GM23338 (cell line): Measurements from ENCODE around the gene TNS3. TPM values are rescaled to one million over a fixed set of nuclear protein-coding genes. Genes with fewer than 3 reads are reported as not detected.

Experiments used
- CTCF ChIP-seq, 2 experiments: fragments of 200-600 bp in 1 of 2; sonication (generic) in 1 of 2; conservative IDR thresholded peaks; 2 replicates each; pipeline versions ENCODE4 v1.5.1 to v1.6.1; 2016 to 2017; ENCODE audit warnings: antibody characterized with exemption in 2 of 2, low read depth in 2 of 2, mild to moderate bottlenecking in 2 of 2, moderate library complexity in 1 of 2
- NANOG ChIP-seq: IDR thresholded peaks from 2 replicates; pipeline ENCODE4 v1.6.1; 2016; ENCODE audit warnings: antibody characterized with exemption, borderline replicate concordance
- ZNF114 ChIP-seq: fragments of 250-450 bp; sonication (Bioruptor Pico); IDR thresholded peaks from 2 replicates; pipeline ENCODE4 v1.5.0; 2020; ENCODE audit warnings: mild to moderate bottlenecking, moderate library complexity
- polyA plus RNA-seq: library from polyadenylated mRNA; unstranded; fragments of >200 nt; fragmentation: Nextera tagmentation; extraction: Ambion mirVana; gene quantifications from 2 replicates; pipeline ENCODE4 v1.2.1, GENCODE V29; 2016
- total RNA-seq: library from RNA; depleted of rRNA; stranded (reverse); fragments of >200 nt; shearing (Covaris generic); gene quantifications from 2 replicates; pipeline ENCODE4 v1.2.3, GENCODE V29; 2014
- TF ChIP-seq, protein P1 (sequence below): fragments of 250-450 bp; sonication (Bioruptor Pico); IDR thresholded peaks from 2 replicates; pipeline ENCODE4 v1.5.0; 2020; ENCODE audit warnings: mild to moderate bottlenecking, moderate library complexity
- TF ChIP-seq, protein P2 (sequence below): IDR thresholded peaks from 2 replicates; pipeline ENCODE4 v1.6.1; 2016; ENCODE audit warnings: antibody characterized with exemption
- TF ChIP-seq, protein P3 (sequence below): IDR thresholded peaks from one replicate; pipeline ENCODE4 v1.6.1; 2018; ENCODE audit warnings: antibody characterized with exemption; ENCODE audit not compliant: unreplicated experiment

The TNS3 gene
- total and polyA plus RNA-seq, 2 experiments from 2014 or later, result 6.2 to 28.7 TPM

DNA sequence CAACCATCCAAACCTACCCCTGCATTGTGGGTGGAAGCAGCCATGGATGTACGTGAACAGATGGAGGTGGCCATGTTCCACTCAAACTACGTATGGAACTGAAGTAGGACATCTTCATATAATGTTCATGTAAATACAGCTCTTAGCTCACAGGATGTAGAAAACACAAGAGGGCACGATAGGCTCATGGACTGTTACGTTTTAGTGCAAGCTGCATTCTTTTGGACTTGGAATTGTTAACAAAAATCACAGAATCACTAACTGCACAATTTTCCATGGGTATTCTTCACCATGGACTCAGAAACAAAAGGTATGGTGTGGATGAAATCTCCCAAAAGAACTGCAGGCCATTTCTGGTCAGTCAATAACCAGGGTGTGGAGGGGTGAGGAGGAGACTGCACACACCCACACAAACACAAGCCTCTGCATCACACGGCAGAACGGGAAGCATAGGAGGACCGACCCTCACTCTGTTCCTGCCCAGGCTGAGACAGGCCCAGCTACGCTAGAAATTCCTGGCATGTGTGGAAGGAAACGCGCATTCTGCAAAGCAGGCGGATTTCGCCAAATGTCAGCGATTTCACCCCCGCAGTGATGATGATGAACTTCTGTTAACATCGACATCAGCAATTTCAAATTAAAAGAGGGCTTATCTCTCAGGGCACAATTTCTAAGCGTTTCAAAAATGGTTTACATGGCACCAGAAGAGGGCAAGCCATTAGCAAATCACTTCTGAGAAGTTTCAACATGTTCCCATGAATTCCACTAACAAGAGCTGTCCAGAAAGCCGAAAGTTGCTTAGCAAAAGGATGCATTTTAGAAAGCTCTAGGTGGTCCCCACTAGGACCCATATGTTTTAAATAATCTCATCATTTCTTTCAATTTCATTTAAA lies 149.0 kb downstream of the TNS3 start (continued):
- TF ChIP-seq, protein P1, sequence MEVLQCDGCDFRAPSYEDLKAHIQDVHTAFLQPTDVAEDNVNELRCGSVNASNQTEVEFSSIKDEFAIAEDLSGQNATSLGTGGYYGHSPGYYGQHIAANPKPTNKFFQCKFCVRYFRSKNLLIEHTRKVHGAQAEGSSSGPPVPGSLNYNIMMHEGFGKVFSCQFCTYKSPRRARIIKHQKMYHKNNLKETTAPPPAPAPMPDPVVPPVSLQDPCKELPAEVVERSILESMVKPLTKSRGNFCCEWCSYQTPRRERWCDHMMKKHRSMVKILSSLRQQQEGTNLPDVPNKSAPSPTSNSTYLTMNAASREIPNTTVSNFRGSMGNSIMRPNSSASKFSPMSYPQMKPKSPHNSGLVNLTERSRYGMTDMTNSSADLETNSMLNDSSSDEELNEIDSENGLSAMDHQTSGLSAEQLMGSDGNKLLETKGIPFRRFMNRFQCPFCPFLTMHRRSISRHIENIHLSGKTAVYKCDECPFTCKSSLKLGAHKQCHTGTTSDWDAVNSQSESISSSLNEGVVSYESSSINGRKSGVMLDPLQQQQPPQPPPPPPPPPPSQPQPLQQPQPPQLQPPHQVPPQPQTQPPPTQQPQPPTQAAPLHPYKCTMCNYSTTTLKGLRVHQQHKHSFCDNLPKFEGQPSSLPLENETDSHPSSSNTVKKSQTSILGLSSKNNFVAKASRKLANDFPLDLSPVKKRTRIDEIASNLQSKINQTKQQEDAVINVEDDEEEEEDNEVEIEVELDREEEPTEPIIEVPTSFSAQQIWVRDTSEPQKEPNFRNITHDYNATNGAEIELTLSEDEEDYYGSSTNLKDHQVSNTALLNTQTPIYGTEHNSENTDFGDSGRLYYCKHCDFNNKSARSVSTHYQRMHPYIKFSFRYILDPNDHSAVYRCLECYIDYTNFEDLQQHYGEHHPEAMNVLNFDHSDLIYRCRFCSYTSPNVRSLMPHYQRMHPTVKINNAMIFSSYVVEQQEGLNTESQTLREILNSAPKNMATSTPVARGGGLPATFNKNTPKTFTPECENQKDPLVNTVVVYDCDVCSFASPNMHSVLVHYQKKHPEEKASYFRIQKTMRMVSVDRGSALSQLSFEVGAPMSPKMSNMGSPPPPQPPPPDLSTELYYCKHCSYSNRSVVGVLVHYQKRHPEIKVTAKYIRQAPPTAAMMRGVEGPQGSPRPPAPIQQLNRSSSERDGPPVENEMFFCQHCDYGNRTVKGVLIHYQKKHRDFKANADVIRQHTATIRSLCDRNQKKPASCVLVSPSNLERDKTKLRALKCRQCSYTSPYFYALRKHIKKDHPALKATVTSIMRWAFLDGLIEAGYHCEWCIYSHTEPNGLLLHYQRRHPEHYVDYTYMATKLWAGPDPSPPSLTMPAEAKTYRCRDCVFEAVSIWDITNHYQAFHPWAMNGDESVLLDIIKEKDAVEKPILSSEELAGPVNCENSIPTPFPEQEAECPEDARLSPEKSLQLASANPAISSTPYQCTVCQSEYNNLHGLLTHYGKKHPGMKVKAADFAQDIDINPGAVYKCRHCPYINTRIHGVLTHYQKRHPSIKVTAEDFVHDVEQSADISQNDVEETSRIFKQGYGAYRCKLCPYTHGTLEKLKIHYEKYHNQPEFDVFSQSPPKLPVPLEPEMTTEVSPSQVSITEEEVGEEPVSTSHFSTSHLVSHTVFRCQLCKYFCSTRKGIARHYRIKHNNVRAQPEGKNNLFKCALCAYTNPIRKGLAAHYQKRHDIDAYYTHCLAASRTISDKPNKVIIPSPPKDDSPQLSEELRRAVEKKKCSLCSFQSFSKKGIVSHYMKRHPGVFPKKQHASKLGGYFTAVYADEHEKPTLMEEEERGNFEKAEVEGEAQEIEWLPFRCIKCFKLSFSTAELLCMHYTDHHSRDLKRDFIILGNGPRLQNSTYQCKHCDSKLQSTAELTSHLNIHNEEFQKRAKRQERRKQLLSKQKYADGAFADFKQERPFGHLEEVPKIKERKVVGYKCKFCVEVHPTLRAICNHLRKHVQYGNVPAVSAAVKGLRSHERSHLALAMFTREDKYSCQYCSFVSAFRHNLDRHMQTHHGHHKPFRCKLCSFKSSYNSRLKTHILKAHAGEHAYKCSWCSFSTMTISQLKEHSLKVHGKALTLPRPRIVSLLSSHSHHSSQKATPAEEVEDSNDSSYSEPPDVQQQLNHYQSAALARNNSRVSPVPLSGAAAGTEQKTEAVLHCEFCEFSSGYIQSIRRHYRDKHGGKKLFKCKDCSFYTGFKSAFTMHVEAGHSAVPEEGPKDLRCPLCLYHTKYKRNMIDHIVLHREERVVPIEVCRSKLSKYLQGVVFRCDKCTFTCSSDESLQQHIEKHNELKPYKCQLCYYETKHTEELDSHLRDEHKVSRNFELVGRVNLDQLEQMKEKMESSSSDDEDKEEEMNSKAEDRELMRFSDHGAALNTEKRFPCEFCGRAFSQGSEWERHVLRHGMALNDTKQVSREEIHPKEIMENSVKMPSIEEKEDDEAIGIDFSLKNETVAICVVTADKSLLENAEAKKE, result no peak
- TF ChIP-seq, protein P2, sequence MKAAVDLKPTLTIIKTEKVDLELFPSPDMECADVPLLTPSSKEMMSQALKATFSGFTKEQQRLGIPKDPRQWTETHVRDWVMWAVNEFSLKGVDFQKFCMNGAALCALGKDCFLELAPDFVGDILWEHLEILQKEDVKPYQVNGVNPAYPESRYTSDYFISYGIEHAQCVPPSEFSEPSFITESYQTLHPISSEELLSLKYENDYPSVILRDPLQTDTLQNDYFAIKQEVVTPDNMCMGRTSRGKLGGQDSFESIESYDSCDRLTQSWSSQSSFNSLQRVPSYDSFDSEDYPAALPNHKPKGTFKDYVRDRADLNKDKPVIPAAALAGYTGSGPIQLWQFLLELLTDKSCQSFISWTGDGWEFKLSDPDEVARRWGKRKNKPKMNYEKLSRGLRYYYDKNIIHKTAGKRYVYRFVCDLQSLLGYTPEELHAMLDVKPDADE, result no peak
- TF ChIP-seq CTCF (conservative IDR thresholded peaks at IDR 0.05; ENCODE audit: low read depth in 2 of 2) (no peak), NANOG (no peak), ZNF114 (no peak)
- TF ChIP-seq, protein P3, sequence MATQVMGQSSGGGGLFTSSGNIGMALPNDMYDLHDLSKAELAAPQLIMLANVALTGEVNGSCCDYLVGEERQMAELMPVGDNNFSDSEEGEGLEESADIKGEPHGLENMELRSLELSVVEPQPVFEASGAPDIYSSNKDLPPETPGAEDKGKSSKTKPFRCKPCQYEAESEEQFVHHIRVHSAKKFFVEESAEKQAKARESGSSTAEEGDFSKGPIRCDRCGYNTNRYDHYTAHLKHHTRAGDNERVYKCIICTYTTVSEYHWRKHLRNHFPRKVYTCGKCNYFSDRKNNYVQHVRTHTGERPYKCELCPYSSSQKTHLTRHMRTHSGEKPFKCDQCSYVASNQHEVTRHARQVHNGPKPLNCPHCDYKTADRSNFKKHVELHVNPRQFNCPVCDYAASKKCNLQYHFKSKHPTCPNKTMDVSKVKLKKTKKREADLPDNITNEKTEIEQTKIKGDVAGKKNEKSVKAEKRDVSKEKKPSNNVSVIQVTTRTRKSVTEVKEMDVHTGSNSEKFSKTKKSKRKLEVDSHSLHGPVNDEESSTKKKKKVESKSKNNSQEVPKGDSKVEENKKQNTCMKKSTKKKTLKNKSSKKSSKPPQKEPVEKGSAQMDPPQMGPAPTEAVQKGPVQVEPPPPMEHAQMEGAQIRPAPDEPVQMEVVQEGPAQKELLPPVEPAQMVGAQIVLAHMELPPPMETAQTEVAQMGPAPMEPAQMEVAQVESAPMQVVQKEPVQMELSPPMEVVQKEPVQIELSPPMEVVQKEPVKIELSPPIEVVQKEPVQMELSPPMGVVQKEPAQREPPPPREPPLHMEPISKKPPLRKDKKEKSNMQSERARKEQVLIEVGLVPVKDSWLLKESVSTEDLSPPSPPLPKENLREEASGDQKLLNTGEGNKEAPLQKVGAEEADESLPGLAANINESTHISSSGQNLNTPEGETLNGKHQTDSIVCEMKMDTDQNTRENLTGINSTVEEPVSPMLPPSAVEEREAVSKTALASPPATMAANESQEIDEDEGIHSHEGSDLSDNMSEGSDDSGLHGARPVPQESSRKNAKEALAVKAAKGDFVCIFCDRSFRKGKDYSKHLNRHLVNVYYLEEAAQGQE, result no peak
